ENCODE measurements around the gene RAI14. TPM values are rescaled to one million over a fixed set of nuclear protein-coding genes. Genes with fewer than 3 reads are reported as not detected.

The RAI14 gene
- total RNA-seq, 6 experiments from 2014 or later, result 11.9 to 30.8 (median 20.8) TPM

DNA sequence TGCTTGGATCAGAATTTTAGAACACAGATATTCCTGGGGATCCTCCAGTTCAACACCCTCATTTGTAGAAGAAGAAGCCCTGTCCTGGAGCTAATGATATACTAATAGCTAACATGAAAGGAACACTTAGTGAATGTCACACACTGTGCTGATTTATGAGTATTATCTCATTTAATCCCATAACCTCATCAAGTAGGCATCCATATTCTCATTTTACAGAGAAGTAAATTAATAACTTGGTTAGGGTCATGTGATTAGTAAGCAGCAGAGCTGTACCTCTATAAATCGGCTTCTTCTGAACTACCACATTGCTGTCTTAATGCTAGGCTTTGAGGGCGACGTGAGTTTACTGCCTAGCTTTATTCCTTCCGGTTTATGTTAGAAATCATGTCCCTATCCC, 188.9 kb downstream of the RAI14 start:
- H3K27me3 ChIP-seq, result no peaks in the 10 kb centered on the region
- 44% methylated on average over 2 of the region's 4 CpGs for WGBS (ENCODE audit: insufficient coverage, low coverage, low lambda C conversion rate, missing lambda C conversion rate)
- ATAC-seq, result no peak
- no peak overlapping the region for H3K27ac ChIP-seq
- no peak overlapping the region for H3K4me3 ChIP-seq
- intact Hi-C loops (cut with DNase I), result no loop called here
- TF ChIP-seq POLR2A (IDR thresholded peaks at IDR 0.05), result no peak
- TF ChIP-seq, protein P1, sequence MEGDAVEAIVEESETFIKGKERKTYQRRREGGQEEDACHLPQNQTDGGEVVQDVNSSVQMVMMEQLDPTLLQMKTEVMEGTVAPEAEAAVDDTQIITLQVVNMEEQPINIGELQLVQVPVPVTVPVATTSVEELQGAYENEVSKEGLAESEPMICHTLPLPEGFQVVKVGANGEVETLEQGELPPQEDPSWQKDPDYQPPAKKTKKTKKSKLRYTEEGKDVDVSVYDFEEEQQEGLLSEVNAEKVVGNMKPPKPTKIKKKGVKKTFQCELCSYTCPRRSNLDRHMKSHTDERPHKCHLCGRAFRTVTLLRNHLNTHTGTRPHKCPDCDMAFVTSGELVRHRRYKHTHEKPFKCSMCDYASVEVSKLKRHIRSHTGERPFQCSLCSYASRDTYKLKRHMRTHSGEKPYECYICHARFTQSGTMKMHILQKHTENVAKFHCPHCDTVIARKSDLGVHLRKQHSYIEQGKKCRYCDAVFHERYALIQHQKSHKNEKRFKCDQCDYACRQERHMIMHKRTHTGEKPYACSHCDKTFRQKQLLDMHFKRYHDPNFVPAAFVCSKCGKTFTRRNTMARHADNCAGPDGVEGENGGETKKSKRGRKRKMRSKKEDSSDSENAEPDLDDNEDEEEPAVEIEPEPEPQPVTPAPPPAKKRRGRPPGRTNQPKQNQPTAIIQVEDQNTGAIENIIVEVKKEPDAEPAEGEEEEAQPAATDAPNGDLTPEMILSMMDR (IDR thresholded peaks at IDR 0.05), result no peak
- no peaks in the 10 kb centered on the region for H3K9me3 ChIP-seq
- H3K4me1 ChIP-seq, result no peaks in the 10 kb centered on the region
- no peaks in the 10 kb centered on the region for H3K36me3 ChIP-seq
- no peak for DNase-seq

DNA sequence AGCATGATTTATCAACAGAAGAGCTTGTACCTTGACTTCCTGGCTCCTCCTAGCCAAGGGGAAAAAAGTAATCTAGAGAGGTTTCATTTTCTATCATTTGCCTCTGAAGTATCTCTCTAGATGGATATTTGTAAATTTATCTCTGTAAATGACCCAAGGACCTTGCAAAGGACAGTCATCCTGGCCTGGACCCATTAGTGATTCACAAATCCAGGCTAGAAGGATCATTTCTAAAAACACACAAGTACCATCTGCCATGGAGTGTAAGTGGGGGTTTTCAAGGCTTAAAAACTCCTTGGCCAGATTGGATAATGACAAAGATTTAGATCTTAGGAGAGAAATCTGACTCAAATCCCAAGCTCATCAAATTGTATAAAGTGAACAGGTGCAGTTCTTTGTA, 190.9 kb downstream of the RAI14 start:
- DNase-seq (no peak), ATAC-seq (no peak)
- Histone ChIP-seq H3K9me3 (no peaks in the 10 kb centered on the region), H3K4me1 (no peaks in the 10 kb centered on the region), H3K27me3 (no peaks in the 10 kb centered on the region), H3K36me3 (no peaks in the 10 kb centered on the region), H3K27ac (no peak overlapping the region), H3K4me3 (no peak overlapping the region)
- TF ChIP-seq POLR2A (IDR thresholded peaks at IDR 0.05), result no peak
- TF ChIP-seq, protein P1 (IDR thresholded peaks at IDR 0.05), result no peak
- intact Hi-C loops (cut with DNase I), result no loop called here

DNA sequence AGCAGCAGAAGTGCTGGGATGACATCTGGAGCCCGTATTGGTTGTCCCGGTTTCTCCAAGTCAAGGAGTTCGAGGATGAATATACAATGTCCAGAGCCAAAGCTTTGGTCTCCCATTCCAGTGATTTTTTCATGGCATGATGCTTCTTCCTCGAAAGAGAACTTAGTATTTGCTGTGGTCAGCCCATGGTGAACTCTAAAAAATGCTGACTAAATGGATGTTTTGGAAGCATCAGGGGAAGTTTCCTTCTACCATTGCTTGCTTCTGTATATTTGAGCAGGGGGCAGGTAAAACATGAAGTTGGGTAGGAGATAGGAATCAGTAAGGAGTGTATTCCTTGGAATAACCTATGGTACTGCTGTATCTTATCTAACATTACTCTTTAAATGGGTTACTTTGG, 191.4 kb downstream of the RAI14 start:
- Histone ChIP-seq H3K4me1 (no peaks in the 10 kb centered on the region), H3K36me3 (no peaks in the 10 kb centered on the region), H3K4me3 (no peak overlapping the region), H3K27me3 (no peaks in the 10 kb centered on the region), H3K27ac (no peak overlapping the region), H3K9me3 (no peaks in the 10 kb centered on the region)
- ATAC-seq (no peak), DNase-seq (no peak)
- no peak for TF ChIP-seq POLR2A (IDR thresholded peaks at IDR 0.05)
- TF ChIP-seq, protein P1 (IDR thresholded peaks at IDR 0.05), result no peak
- intact Hi-C loops (cut with DNase I), result no loop called here
- 83% methylated on average over 4 of the region's 4 CpGs for WGBS (ENCODE audit: insufficient coverage, low coverage, low lambda C conversion rate, missing lambda C conversion rate)

DNA sequence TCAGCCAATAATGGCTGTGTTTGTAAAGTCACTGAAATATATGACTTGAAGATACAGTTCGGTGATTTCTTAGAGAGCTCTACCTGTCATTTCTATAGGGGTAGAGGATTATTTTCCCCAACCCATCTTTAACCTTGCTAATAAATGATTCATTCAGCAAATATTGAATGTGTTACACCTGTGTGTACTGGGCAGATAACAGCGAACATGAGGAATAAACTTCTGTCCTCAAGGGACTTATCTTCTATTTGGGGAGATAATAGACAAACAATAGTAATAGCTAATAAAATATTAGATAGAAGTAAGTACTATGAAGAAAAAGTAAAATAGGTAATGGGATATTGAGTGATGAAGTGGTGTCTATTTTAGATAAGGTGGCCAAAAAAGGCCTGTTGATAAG, 192.1 kb downstream of the RAI14 start:
- WGBS (ENCODE audit: insufficient coverage, low coverage, low lambda C conversion rate, missing lambda C conversion rate), result 90% methylated on average over 2 of the region's 2 CpGs
- DNase-seq (no peak), ATAC-seq (no peak)
- no peaks in the 10 kb centered on the region for H3K9me3 ChIP-seq
- H3K4me1 ChIP-seq, result no peaks in the 10 kb centered on the region
- TF ChIP-seq POLR2A (IDR thresholded peaks at IDR 0.05), result no peak
- TF ChIP-seq, protein P1 (IDR thresholded peaks at IDR 0.05), result no peak
- H3K36me3 ChIP-seq, result no peaks in the 10 kb centered on the region
- intact Hi-C loops (cut with DNase I), result no loop called here
- no peak overlapping the region for H3K27ac ChIP-seq
- H3K4me3 ChIP-seq, result no peak overlapping the region
- H3K27me3 ChIP-seq, result no peaks in the 10 kb centered on the region

DNA sequence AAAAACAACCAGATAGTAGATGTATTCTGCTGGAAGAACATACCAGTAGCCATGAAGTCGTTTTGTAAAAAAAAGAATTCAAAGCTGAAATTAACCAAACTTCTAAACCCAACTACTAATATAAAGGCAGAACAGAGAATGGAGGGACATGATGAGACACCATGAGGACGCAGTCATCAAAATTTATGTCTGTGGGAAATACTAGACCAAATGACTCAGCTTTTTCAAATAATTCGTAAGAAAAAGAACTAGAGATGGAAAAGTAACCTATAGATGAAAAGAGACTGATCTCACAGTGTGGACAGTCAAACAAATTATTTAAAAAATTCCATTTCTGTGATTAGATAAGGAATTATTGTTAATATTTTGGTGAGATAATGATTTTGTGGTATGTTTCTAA, 193.1 kb downstream of the RAI14 start:
- ATAC-seq (no peak), DNase-seq (no peak)
- H3K27me3 ChIP-seq, result no peaks in the 10 kb centered on the region
- no peak overlapping the region for H3K4me3 ChIP-seq
- no peaks in the 10 kb centered on the region for H3K36me3 ChIP-seq
- TF ChIP-seq, protein P1 (IDR thresholded peaks at IDR 0.05), result no peak
- TF ChIP-seq POLR2A (IDR thresholded peaks at IDR 0.05), result no peak
- no peaks in the 10 kb centered on the region for H3K4me1 ChIP-seq
- intact Hi-C loops (cut with DNase I), result no loop called here
- 81% methylated on average over 3 of the region's 3 CpGs for WGBS (ENCODE audit: insufficient coverage, low coverage, low lambda C conversion rate, missing lambda C conversion rate)
- no peaks in the 10 kb centered on the region for H3K9me3 ChIP-seq
- H3K27ac ChIP-seq, result no peak overlapping the region

Data from right lobe of liver (tissue), 6 donors.